ENCODE measurements around the gene NR5A2.
"Not testable (repeated sequence)": the region's sequence is repeated elsewhere in the genome, so short reads cannot be mapped to it uniquely, and the experiment has no call there.

The NR5A2 gene

DNA sequence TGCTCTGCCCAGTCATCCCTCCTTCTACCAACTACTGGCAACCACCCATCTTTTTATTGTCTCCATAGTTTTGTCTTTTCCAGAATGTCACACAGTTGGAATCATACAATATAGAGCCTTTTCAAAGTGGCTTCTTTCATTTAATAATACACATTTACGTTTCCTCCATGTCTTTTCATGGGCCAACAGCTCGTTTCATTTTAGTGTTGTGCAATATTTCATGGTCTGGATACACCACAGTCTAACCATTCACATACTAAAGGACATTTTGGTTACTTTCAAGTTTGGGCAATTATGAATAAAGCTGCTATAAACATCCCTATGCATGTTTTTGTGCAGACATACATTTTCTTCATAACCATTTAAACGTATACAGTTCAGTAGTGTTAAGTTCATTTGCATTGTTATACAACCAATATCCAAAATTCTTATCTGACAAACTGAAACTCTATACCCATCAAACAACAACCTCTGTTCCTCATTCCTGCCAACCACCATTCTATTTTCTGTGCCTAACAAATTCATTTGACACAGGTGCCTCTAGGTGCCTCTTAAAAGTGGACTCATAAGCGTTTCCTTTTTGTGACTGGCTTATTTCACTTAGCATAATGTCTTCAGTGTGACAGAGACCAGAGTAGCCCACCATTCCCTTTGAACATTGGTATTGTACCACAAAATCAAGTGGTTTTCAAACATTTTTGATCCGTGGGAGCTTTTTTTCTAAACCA, 138.1 kb downstream of the NR5A2 start:
- no peak for DNase-seq (ENCODE audit: low read depth)

DNA sequence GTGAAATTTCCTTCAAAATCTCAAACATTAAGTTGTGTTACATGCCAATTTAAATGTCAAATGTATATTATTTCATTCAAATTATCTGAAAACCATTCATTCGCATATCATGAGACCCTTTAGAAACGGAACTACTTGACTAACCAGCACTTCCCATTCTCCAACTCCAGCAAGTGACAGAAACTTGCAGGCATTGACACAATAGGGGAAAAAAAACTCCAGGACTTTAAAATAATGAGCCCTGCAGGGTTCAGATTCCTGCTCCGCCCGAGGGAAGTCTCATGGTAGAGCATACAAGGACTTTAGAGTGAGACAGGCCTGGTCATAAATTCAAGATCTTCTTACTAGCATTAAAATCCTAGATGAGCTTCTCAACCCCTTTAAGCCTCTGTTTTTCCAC, 138.9 kb downstream of the NR5A2 start:
- DNase-seq (ENCODE audit: low read depth) = no peak

DNA sequence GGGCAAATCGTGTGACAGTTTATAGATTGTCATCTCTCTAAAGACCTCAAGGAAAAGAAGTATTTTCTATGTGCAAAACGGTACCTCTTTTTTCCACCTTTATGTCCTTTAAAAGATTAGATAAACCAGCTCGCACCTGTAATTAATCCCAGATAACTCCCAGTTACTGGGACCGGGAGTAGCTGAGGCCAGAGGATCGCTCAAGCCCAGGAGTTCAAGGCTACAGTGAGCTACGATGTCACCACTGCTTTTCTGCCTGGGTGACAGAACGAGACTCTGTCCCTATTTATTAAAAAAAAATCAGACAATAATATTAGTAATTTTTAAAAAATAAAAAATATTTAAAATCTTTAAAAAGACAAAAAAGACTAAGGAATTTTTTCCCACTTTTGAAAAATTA, 141.4 kb downstream of the NR5A2 start:
- no peak for DNase-seq (ENCODE audit: low read depth)

DNA sequence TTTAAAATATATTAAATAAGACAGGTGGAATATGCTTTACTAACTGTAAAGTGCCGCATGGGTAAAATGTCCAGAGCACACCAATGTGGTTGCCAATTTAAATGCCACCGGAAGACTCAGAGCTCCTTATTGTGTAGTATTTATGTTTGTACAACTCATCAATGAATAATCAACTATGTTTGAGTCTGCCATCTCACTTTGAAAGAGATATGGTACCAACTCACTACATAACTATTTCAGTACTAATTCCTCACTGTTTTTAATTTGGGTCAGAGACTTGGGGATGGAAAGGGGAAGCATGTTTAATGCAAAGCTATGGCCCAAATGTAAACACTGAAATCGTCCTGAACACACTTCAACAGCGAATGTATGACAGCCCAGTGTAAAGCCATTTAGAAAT, 144.8 kb downstream of the NR5A2 start:
- DNase-seq (ENCODE audit: low read depth) = no peak

DNA sequence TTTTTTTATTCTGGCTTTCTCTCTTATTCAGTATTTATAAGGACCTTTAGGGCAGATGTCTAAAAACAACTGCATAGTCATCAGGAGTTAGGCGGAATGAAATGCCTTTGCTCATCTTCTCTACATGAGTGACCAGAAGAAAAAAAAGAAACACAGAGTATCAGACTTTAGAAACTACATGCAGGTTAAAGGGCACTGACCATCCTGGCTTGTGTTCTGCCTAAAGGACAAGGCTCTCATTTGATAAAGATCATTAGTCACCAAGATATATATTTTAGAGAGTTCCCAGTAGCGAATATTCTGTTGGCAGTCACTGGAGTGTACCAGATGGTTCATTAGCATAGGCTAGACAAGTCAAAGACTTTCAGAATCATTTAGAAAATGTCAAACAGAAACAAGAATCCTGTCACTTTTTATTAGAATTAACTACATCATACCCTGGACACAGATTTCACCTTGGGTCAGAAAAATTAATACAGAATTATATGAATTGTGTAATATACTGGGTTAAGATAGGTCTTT, 145.6 kb downstream of the NR5A2 start:
- no peak for DNase-seq (ENCODE audit: low read depth)

DNA sequence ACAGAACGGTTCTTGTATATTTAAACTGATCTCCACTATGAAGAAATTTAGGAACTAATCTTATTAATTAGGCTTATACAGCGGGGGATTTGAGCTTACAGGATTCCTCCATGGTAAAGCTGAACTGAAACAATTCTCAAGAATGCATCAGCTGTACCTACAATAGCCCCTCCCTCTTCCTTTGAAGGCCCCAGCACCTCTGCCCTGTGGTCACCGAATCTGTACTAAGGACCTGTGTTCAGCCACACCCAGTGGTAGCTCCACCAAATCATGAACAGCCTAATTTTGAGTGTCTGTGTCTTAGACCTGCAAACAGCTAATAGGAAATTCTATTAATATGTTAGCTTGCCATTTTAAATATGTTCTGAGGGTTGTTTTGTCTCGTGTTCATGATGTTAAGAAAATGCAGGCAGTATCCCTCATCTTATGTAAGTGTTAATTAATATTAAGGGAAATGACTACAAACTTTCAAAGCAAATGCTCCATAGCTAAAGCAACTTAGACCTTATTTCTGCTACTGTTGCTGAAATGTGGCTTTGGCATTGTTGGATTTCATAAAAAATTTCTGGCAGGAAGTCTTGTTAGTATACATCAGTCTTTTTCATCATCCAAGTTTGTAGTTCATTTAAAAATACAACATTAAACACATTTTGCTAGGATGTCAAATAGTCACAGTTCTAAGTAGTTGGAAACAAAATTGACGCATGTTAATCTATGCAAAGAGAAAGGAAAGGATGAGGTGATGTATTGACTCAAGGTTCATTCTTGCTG, 147.2 kb downstream of the NR5A2 start:
- no peak for DNase-seq (ENCODE audit: low read depth)

DNA sequence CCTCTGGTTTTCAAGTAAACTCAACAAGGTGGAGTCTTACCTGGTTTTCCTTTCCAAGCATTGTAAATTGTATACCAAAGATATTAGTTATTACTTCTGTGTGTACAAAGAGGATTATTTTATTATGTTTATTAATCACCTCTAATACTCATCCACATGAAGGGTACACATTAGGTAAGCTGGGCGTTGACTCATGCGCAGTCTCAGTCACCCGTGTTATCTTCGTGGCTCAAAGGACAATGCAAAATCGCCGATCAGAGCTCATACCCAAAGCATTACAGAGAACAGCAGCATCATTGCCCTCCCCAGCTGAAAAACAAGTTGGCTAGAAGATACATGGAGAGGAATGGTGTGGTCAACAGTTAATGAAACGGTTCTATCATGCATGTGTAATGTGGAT, 148.7 kb downstream of the NR5A2 start:
- no peak for DNase-seq (ENCODE audit: low read depth)

DNA sequence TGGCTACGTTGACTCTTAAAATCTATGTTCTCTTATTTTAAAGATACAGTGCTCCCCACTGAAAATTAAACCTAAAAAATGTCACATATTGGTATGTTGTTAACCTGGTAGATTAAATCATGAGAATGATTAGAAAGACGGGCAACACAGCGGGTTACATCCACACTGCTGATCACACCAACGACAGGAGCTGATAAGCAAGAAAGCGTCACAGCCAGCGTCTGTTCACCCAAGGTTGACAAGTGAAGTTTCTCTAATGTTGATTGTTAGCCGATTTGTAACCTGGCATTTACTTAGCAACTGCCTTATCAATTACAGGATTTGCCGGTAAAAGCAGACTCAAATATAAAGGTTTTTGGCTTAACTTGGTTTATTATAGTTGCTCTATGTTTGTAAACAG, 149.3 kb downstream of the NR5A2 start:
- no peak for DNase-seq (ENCODE audit: low read depth)

DNA sequence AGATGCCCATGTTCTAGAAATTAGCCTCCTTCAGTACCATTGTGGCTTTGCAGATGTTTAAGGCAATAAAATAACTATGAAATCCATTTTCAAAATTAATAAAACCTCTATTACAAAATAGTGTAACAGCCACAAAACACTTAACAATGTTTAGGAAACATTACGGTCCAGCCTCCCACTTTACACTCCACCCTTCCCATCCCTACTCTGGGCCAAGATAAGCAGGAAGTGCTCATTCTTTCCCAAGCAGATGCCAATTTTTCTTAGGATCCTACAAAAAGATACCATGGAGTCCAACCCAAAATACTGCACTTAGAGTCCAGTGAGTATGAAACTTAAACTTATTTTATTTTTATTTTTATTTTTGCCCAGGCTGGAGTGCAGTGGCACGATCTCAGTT, 150.8 kb downstream of the NR5A2 start:
- no peak for DNase-seq (ENCODE audit: low read depth)

DNA sequence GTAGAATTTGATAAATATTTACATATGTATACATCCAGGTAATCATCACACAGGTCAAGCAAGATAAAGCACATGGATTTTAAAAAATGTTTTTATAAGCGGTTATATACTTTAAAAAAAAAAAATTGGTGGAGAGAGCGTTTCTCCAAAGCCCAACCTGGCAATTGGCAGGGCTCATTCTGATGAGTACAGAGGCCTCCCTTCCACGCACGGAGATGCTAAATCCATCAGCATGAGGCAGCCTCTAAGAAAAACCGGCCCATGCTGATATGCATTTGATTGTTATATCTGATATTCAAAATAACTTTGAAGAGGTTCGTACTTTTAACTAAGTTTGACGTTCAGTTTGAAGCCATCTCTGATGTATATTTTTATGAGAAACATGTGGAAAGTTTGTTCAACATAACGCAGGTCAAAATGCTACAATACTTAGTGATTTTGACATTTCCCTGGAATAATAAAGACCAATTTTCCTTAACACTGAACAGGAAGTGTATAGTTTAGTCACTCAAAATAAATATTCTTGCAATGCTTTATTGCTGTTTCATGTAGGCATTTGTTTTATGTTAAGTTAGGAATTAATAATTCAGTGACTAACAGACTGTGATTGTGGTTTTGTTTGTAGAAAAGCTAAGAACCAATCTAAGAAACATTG, 151.7 kb downstream of the NR5A2 start:
- no peak for DNase-seq (ENCODE audit: low read depth)

DNA sequence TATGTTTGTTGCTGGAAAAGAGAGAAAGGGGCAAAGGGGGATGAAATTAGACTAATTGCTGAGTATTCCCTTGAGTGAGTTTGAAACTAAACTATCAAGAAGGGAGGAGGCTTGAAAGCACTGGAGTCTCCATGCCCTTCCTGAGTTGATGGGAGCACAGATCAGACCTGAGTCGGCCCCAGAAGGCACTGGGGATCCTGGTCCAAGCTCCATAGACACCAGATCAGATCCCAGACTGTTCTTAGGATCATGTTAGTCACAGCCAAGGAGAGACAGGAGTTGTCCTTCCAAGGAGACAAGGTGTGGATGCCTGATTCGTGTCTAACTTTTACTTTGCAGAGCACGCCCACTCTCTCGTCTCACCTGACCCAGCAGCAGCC, 152.3 kb downstream of the NR5A2 start:
- no peak for DNase-seq (ENCODE audit: low read depth)

DNA sequence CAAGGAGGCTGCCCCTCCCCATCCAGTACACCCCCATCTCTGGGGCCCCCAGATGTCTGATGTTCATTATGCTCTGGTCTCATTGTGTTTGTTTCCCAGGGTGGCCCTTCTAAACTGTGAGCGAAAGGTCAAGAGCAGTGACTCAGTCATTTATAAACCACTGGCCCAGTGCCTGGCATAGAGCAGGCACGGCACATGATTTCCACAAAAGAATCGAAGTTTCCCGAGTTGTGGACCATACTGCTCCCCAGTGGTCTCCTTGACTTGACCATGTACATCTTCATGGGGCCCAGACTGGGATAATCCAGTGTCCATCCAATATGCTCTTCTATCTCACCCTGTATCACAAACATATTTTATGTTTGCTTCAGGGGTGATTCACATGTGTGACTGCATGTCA, 153.3 kb downstream of the NR5A2 start:
- no peak for DNase-seq (ENCODE audit: low read depth)

DNA sequence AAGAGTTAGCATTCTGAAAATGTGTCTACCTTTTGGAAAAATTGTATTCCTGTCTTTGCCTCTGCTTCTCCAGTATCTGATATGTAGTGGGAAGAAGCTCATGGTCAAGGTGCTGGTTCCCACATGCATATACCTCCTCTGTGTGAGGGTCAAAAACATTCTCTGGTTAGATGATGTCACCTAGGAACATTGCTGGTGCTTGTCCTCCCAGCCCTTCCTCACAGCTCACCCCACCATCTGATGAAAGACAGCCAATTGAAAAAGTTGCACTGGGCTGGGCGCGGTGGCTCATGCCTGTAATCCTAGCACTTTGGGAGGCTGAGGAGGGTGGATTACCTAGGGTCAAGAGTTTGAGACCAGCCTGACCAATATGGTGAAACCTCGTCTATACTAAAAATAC, 154.4 kb downstream of the NR5A2 start:
- DNase-seq (ENCODE audit: low read depth) = no peak

DNA sequence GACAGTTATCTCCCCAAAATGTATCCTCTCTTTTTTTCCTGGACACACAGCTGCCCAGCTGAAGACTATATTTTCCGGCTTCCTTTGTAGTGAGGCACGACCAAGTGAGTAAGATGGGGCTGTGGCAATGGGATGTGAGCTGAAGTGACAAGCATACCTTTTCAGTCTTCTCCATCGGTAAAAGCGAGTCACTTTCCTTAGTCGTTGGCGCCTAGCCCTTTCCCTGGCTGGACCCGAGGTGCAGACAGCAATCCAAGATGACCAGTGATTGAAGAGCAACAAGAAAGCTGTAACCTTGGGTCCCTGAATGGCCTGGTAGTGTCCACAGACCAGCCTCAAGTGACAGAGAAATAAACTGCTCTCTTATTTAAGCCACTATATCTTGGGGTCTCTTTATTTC, 155.2 kb downstream of the NR5A2 start:
- no peak for DNase-seq (ENCODE audit: low read depth)

DNA sequence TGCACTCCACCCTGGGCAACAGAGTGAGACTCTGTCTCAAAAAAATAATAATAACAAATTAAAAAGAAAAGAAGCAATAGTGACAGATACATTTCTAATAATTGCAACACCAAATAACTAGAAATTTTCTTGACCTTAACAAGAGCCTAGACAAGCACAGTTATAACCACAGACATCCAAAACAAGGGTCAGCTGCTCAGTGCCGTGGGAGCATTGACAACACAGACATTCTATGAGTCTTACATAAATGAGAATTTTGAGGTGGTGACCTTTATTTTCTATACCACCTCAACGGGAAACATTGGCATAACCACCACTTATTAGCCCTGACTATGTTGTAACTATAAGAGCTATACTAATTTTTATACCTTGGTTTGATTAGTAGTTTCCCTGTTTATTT, 156.1 kb downstream of the NR5A2 start:
- no peak for DNase-seq (ENCODE audit: low read depth)

DNA sequence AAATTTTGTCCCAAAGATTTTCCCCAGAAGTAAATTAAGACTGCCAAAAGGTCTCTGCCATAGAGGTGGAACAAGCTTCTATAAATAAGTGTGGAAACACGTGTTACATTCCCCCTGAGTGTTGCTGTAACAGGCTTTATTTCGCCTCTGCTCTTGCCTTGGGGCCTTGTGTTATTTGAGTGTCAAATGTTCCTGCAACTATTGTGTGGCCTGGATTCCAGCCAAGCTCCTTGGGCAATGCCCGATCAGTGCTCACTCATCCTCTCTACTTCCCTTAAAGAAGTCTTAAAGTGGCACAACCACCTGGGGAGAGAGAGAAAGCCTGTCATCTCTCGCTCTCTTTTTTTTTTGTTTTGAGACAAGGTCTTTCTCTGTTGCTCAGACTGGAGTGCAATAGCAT, 156.7 kb downstream of the NR5A2 start:
- no peak for DNase-seq (ENCODE audit: low read depth)

DNA sequence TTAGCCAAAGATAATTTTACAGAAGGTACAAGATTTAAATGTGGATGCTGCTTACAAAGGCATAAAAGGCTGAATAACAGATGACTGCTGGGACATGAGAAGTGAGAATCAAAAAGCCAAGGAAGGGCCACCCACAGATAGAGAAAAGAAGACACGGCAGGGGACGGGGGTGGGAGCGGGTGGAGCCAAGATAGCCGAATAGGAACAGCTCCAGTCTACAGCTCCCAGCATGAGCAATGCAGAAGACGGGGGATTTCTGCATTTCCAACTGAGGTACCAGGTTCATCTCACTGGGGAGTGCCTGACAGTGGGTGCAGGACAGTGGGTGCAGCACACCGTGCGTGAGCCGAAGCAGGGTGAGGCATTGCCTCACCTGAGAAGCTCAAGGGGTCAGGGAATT, 157.7 kb downstream of the NR5A2 start:
- not testable (repeated sequence) for DNase-seq (ENCODE audit: low read depth)

DNA sequence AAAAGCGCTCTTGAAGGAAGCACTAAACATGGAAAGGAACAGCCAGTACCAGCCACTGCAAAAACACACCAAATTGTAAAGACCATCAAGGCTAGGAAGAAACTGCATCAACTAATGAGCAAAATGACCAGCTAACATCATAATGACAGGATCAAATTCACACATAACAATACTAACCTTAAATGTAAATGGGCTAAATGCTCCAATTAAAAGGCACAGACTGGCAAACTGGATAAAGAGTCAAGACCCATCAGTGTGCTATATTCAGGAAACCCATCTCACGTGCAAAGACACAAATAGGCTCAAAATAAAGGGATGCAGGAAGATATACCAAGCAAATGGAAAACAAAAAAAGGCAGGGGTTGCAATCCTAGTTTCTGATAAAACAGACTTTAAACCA, 159.8 kb downstream of the NR5A2 start:
- not testable (repeated sequence) for DNase-seq (ENCODE audit: low read depth)

DNA sequence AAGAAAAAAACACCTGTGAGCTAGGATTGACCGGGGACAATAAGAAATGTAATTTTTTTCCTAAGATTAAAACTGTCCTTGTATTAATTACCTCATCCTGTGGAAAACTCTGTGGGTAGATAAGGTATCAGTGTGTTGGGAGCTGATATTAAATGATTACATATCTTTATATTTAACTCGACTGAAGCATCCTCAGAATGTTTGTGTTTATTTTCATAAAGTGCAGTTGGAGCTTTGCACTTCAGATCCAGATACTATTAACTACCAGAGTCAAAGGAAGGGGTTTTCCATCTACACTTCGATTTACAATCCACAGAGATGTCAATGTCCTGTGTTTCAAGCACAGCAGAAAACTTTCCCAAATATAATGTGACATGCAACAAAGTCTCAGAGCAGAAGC, 164.5 kb downstream of the NR5A2 start:
- no peak for DNase-seq (ENCODE audit: low read depth)

DNA sequence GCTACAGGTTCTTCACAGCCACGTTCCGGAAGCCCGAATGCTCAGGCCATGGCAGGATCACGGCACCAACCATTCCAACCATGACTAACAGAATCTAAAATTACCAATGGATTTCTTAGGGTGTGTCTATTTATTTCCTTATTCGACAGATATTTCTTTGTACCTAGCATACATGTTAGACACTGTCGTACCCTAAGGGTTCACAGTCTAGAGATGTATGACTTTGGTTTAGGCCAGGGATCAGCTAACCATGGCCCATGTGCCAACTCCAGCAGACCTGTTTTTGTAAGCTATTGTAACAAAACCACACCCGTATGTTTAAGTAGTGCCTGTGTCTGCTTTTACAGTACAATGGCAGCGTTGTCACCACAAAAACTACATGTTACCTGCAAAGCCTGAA, 167.0 kb downstream of the NR5A2 start:
- no peak for DNase-seq (ENCODE audit: low read depth)

DNA sequence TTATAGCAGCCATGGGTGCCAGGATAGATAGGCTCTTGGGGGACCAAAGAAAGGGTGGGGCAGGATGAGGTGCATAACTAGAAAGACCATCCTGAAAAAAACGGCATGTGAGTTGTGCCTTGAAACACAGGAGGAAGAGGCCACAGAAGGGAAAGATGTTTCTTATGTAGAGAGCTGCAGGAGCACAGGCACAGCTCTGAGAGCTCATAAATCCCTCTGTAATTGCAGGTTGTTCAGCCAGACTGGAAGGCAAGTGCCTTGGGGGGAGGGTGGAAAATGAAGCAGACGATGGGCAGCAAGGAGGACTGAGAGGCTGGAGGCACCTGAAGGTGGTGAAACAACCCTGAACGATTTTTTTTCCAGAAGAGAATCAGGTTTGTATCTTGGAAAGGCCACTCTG, 170.7 kb downstream of the NR5A2 start:
- no peak for DNase-seq (ENCODE audit: low read depth)

DNA sequence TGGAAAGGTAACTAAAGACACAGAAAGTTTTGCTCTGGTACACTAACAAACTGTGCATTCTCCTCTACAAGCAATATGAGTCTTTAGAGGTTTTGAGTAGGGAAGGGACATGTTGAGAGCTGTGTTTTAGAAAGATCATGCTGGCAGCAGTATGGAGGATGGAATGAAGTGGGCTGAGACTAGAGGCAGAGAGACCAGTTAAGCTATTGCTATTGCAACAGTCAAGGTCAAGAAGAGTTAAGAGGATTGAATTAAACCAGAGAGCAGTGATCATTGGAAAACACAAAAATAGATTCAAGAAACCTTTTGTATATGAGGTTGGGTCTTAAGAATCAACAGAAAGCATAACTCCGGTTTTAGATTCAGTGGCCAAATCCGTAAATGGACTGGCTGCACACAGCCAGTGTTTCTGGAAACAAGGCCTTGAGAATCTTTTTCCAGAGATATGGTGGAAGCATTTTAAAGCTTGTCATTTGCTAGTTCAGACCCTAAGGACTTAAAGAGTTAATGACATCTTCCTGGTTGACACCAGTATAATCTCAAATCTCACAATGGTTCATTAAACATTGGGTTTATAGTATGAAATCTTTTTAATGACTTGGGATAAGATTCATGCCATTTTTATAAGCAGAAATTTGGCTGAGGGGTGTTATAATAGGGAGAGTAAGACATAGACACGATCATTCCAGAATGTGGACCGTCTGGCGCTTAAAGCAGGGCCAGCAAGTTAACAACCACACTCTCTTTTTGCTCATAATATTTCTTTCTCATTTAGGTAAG, 177.9 kb downstream of the NR5A2 start:
- DNase-seq (ENCODE audit: low read depth) = no peak

All from stimulated activated CD8-positive, alpha-beta memory T cell treated with anti-CD3 and anti-CD28 coated beads, Interleukin-7, amount 100 ng/mL, for 24 hours (primary cell).